Spleen (tissue), 7 donors: Measurements from ENCODE around the gene VPS54.

ENCODE experiments used
- CTCF ChIP-seq, 11 experiments: fragments of 200-600 bp in 7 of 11; fragments of 450-650 bp in 4 of 11; sonication (generic) in 4 of 11; IDR thresholded peaks in 8 of 11; conservative IDR thresholded peaks in 3 of 11; 1 replicate in 7 of 11; 2 replicates in 4 of 11; pipeline versions ENCODE4 v1.4.0 to v1.8.0; 2016 to 2021; ENCODE audit warnings: antibody characterized with exemption in 11 of 11, inconsistent platforms in 4 of 11, mild to moderate bottlenecking in 1 of 11
- POLR2A ChIP-seq, 3 donors: fragments of 450-650 bp; IDR thresholded peaks; one replicate each; pipeline ENCODE4 v1.5.1; 2017; ENCODE audit warnings: antibody characterized with exemption in 3 of 3, mild to moderate bottlenecking in 1 of 3
- POLR2AphosphoS5 ChIP-seq, 3 donors: sonication (generic); formaldehyde crosslinking; IDR thresholded peaks; one replicate each; pipeline ENCODE4 v1.5.1; 2017; ENCODE audit warnings: antibody characterized with exemption in 3 of 3
- donor health status: DM: no; HTN: no; CAD: no; lungs with moderate emphysema.
- donor health status: DM: no; HTN: no; CAD: no.
- donor health status: DM: no; HTN: no; CAD: no.

- TF ChIP-seq CTCF (IDR thresholded peaks at IDR 0.05 in 8 of 11, conservative IDR thresholded peaks at IDR 0.05 in 3 of 11), result no peak
- TF ChIP-seq POLR2AphosphoS5 (IDR thresholded peaks at IDR 0.05), result no peak
- TF ChIP-seq POLR2A (IDR thresholded peaks at IDR 0.05), result no peak
Measured at GRCh38 chr2:63977904-63978303, 41.3 kb downstream of the VPS54 start.
